HG02981 (cell line): ENCODE results near the gene MGAT5.

Source experiments
- ATAC-seq: cut with Tn5 transposase; IDR thresholded peaks from one replicate; pipeline ENCODE4 v1.9.1; 2021; ENCODE audit warnings: mild to moderate bottlenecking, moderate library complexity; ENCODE audit not compliant: unreplicated experiment

MGAT5 gene

GRCh38 chr2:134386310-134386709 is 132.4 kb downstream of the MGAT5 start:
- ATAC-seq = no peak

- no peak for ATAC-seq
These were observed 135.5 kb downstream of the MGAT5 start for GRCh38 chr2:134389381-134389780.

GRCh38 chr2:134391751-134392160 is 137.9 kb downstream of the MGAT5 start:
- peak; percentile 84 for ATAC-seq

- ATAC-seq = no peak
These were observed 138.7 kb downstream of the MGAT5 start for GRCh38 chr2:134392442-134393074.

GRCh38 chr2:134393075-134393461 is 139.2 kb downstream of the MGAT5 start:
- no peak for ATAC-seq

GRCh38 chr2:134395779-134396178 is 141.9 kb downstream of the MGAT5 start:
- no peak for ATAC-seq

GRCh38 chr2:134396493-134396892 is 142.6 kb downstream of the MGAT5 start:
- no peak for ATAC-seq

GRCh38 chr2:134397146-134397896 is 143.4 kb downstream of the MGAT5 start:
- no peak for ATAC-seq

GRCh38 chr2:134398300-134398699 is 144.4 kb downstream of the MGAT5 start:
- no peak for ATAC-seq

GRCh38 chr2:134399096-134399495 is 145.2 kb downstream of the MGAT5 start:
- no peak for ATAC-seq

GRCh38 chr2:134401081-134401497 is 147.2 kb downstream of the MGAT5 start:
- no peak for ATAC-seq

GRCh38 chr2:134401789-134402188 is 147.9 kb downstream of the MGAT5 start:
- ATAC-seq = no peak

- ATAC-seq = no peak
These were observed 148.5 kb downstream of the MGAT5 start for GRCh38 chr2:134402410-134402809.

GRCh38 chr2:134405611-134406081 is 151.8 kb downstream of the MGAT5 start:
- no peak for ATAC-seq

GRCh38 chr2:134406311-134406710 is 152.4 kb downstream of the MGAT5 start:
- no peak for ATAC-seq

GRCh38 chr2:134406736-134407135 is 152.9 kb downstream of the MGAT5 start:
- ATAC-seq = no peak

GRCh38 chr2:134407154-134407890 is 153.4 kb downstream of the MGAT5 start:
- no peak for ATAC-seq

GRCh38 chr2:134408386-134408785 is 154.5 kb downstream of the MGAT5 start:
- ATAC-seq = no peak

- no peak for ATAC-seq
These were observed 154.9 kb downstream of the MGAT5 start for GRCh38 chr2:134408791-134409190.

- ATAC-seq = no peak
These were observed 156.1 kb downstream of the MGAT5 start for GRCh38 chr2:134410006-134410405.

GRCh38 chr2:134410831-134411231 is 157.0 kb downstream of the MGAT5 start:
- ATAC-seq = no peak
